ENCODE data around the gene MICAL3. TPM values are rescaled to one million over a fixed set of nuclear protein-coding genes. Genes with fewer than 3 reads are reported as not detected.

MICAL3 gene
- polyA plus RNA-seq, 2 of the 4 experiments (the other 2 are of a cell fraction), result 20.5 to 30.1 TPM

DNA sequence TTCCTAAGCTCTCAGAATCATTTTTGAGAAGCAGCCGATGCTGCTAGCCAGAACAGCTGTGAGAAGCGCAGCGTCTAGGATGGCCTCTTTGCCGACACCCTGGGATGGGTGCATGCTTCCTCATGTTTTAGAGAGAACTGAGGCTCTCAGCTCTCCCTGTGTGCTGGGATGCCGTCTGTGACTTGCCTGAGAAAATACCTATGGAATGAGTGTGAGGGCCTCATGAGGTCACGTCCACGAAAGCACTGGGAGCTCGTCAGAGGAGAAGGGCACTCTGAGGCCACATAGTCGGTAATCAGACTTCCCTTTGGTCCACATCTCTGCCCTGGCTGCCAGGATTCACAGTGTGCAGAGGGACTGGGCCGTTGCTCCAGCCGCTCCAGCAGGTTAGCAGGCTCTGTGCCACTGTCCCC is 54.7 kb downstream of the MICAL3 start:
- Histone ChIP-seq H3K9me3 (no peaks in the 10 kb centered on the region), H3K4me1 (peaks cover 78% of the 10 kb centered on the region), H3K4me2 (peak overlapping the region; percentile 92), H3K27ac (peak overlapping the region; percentile 87 to 93), H3K4me3 (no peak overlapping the region)
- peak; percentile 75 to 83 for ATAC-seq
- peak; percentile 58 to 89 for DNase-seq (ENCODE audit: low read depth in 1 of 2, low spot score in 1 of 2)
- TF ChIP-seq EP300 (IDR thresholded peaks at IDR 0.05) (peak; percentile 19 to 36; a peak in 2 of 5 replicates), FOSL2 (IDR thresholded peaks at IDR 0.05) (no peak), FOSL2 (CRISPR knock-in tag; IDR thresholded peaks at IDR 0.05) (peak; percentile 72), FOXS1 (CRISPR knock-in tag; IDR thresholded peaks at IDR 0.05) (no peak), MAX (IDR thresholded peaks at IDR 0.05) (peak; percentile 47), POLR2A (IDR thresholded peaks at IDR 0.05; ENCODE audit: low read length) (peak; percentile 16; the same call in 1 of the 2 replicates), FOSB (CRISPR knock-in tag; IDR thresholded peaks at IDR 0.05) (no peak), JUN (IDR thresholded peaks at IDR 0.05) (peak in 1 of 2 experiments; percentile 29; a peak in 1 of 5 replicates), RNF2 (IDR thresholded peaks at IDR 0.05; ENCODE audit: borderline replicate concordance, low read depth) (no peak), HES2 (IDR thresholded peaks at IDR 0.05) (no peak), SMC3 (IDR thresholded peaks at IDR 0.05) (0 out of 3 replicates have a peak, but pooled peaks have one; percentile 8)
- TF ChIP-seq, protein P1, sequence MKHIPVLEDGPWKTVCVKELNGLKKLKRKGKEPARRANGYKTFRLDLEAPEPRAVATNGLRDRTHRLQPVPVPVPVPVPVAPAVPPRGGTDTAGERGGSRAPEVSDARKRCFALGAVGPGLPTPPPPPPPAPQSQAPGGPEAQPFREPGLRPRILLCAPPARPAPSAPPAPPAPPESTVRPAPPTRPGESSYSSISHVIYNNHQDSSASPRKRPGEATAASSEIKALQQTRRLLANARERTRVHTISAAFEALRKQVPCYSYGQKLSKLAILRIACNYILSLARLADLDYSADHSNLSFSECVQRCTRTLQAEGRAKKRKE (CRISPR knock-in tag; IDR thresholded peaks at IDR 0.05; ENCODE audit: low read depth), result no peak
- WGBS (ENCODE audit: missing lambda C conversion rate), result 9% methylated on average over 6 of the region's 11 CpGs
- ChIA-PET CTCF (interaction anchor here (1.5 kb wide), 1 partner anchor 26 kb away, joined by 4 read pairs; no protein-coding TSS in a partner anchor), POLR2A (interaction anchor here (0.6 to 1.0 kb wide), 2 partner anchors 21 to 62 kb away, joined by 3 to 6 read pairs; no protein-coding TSS in a partner anchor)
- no peak for FAIRE-seq

DNA sequence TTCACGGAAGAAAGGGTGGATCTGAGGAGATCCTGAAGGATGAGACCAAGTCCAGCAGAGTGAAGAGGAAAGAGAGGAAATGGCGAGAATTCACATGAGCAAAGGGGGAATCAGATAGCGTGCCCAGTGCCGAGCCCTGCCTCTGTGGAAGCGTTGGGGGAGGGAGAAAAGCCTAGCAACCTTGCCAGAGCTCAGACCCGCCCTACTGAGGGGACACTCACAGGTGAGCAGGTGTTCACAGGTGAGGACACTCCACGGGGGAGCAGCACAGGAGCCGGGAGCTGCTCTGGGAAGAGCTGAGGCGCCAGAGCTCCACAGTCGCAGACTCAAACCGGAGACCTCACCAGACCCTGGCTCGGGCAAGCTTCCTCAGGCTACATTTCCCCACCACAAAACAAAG is 56.2 kb downstream of the MICAL3 start:
- no peak overlapping the region for H3K4me3 ChIP-seq
- TF ChIP-seq CBX8 (IDR thresholded peaks at IDR 0.05), result no peak
- TF ChIP-seq JUN (IDR thresholded peaks at IDR 0.05), result no peak
- H3K9me3 ChIP-seq, result no peaks in the 10 kb centered on the region
- DNase-seq (ENCODE audit: low read depth in 1 of 2, low spot score in 1 of 2), result no peak
- WGBS (ENCODE audit: missing lambda C conversion rate), result 96% methylated on average over 12 of the region's 12 CpGs
- no peak for ATAC-seq
- CTCF ChIA-PET, result interaction anchor here (1.2 to 1.5 kb wide), 3 partner anchors 8 to 108 kb away, joined by 3 to 4 read pairs (median 3); no protein-coding TSS in a partner anchor
- no peak for FAIRE-seq
- no peak overlapping the region for H3K4me2 ChIP-seq
- POLR2A ChIA-PET, result no interaction called here
- peaks cover 62% of the 10 kb centered on the region for H3K4me1 ChIP-seq
- peak overlapping the region in 1 of 2 experiments; percentile 87; a peak in 3 of 6 replicates for H3K27ac ChIP-seq

GRCh38 chr22:17966403-17966717 is 58.0 kb downstream of the MICAL3 start:
- ATAC-seq (no peak), FAIRE-seq (no peak), DNase-seq (ENCODE audit: low read depth in 1 of 2, low spot score in 1 of 2) (no peak)
- ChIA-PET POLR2A (no interaction called here), CTCF (no interaction called here)
- Histone ChIP-seq H3K9me3 (no peaks in the 10 kb centered on the region), H3K27ac (peak overlapping the region in 1 of 2 experiments; percentile 68; a peak in 3 of 6 replicates), H3K4me1 (peaks cover 47% of the 10 kb centered on the region), H3K4me3 (no peak overlapping the region), H3K4me2 (0 out of 3 replicates have a peak overlapping the region, but pooled peaks have one; percentile 7)
- WGBS (ENCODE audit: missing lambda C conversion rate), result 85% methylated on average over 2 of the region's 2 CpGs
- TF ChIP-seq HOXB13 (CRISPR knock-in tag; IDR thresholded peaks at IDR 0.05; ENCODE audit: low read depth), result no peak
- TF ChIP-seq POLR2AphosphoS2 (conservative IDR thresholded peaks at IDR 0.05; ENCODE audit: low read length), result no peak
- TF ChIP-seq NFE2L2 (conservative IDR thresholded peaks at IDR 0.05; ENCODE audit: low read length), result no peak
- TF ChIP-seq JUNB (IDR thresholded peaks at IDR 0.05), result no peak
- TF ChIP-seq JUN (IDR thresholded peaks at IDR 0.05), result no peak

DNA sequence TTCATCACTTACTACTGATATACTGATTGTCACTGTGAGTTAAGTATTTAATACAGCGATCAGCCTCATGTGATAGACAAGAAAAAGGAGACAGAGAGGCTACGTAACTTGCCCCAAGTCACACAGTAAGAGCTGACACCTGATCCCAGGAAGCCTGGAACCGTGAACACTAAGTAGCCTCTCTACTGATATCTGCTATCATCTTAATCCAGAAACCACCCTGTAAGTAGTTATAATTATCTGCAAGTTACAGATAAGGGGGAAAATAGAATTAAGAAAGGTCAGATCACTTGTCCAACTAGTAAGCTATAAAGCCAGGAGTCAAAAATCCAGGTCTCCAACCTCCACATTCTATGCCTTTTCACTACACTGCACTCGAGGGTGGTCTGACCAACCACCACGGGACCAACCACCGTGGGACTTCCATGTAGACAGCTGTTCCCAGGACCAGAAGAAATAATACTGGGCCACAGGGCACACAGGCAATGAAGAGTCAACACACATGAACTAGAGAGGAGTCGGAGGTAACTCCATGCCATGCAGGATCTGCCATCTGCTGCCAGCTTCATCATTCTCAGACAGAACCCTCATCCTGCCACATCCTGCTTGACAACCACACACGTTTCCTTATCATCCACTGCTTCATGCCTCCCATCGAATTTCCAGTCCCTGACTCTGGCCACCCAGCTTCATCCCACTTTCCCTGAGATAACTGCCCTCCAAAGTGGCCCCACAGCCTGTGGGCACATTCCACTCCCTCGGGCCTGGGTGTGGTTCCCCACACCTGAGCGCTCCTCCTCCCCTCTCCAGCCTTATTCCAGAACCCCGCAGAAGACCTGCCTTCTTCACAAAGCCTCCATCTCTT is 58.6 kb downstream of the MICAL3 start:
- Histone ChIP-seq H3K9me3 (no peaks in the 10 kb centered on the region), H3K4me3 (no peak overlapping the region), H3K4me1 (peaks cover 41% of the 10 kb centered on the region), H3K27ac (peak overlapping the region in 1 of 2 experiments; percentile 68; a peak in 3 of 6 replicates), H3K4me2 (0 out of 3 replicates have a peak overlapping the region, but pooled peaks have one; percentile 7)
- no peak for FAIRE-seq
- WGBS (ENCODE audit: missing lambda C conversion rate), result 77% methylated on average over 12 of the region's 12 CpGs
- POLR2A ChIA-PET, result no interaction called here
- TF ChIP-seq FOSL2 (IDR thresholded peaks at IDR 0.05) (no peak), FOSL2 (CRISPR knock-in tag; IDR thresholded peaks at IDR 0.05) (no peak), MYC (IDR thresholded peaks at IDR 0.05; ENCODE audit: borderline replicate concordance, low read length) (no peak), HOXB5 (CRISPR knock-in tag; IDR thresholded peaks at IDR 0.05) (no peak)
- TF ChIP-seq, protein P2, sequence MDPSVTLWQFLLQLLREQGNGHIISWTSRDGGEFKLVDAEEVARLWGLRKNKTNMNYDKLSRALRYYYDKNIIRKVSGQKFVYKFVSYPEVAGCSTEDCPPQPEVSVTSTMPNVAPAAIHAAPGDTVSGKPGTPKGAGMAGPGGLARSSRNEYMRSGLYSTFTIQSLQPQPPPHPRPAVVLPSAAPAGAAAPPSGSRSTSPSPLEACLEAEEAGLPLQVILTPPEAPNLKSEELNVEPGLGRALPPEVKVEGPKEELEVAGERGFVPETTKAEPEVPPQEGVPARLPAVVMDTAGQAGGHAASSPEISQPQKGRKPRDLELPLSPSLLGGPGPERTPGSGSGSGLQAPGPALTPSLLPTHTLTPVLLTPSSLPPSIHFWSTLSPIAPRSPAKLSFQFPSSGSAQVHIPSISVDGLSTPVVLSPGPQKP (IDR thresholded peaks at IDR 0.05; ENCODE audit: low read depth, low read length), result no peak
- no peak for DNase-seq (ENCODE audit: low read depth in 1 of 2, low spot score in 1 of 2)
- CTCF ChIA-PET, result no interaction called here
- ATAC-seq, result no peak
